Cardiac muscle cell (in vitro differentiated cells and primary cell): ENCODE results near the gene MRGPRF. TPM values are rescaled to one million over a fixed set of nuclear protein-coding genes. Genes with fewer than 3 reads are reported as not detected.
"Not testable (repeated sequence)": the region's sequence is repeated elsewhere in the genome, so short reads cannot be mapped to it uniquely, and the experiment has no call there.

Experiments
- DNase-seq, 2 donors: peaks; one replicate each; pipeline versions ENCODE4 v3.0.0 to v3.0.0-alpha.2; 2010 to 2017; ENCODE audit warnings: low read depth in 1 of 2, low spot score in 1 of 2
- H3K27ac ChIP-seq: fragments of 200-600 bp; sonication (generic); 2 replicates; pipeline ENCODE4 v1.5.1; 2016
- H3K27me3 ChIP-seq: fragments of 200-600 bp; sonication (generic); 2 replicates; pipeline ENCODE4 v1.6.0; 2016; ENCODE audit warnings: control low read depth
- H3K36me3 ChIP-seq: fragments of 200-600 bp; sonication (generic); 2 replicates; pipeline ENCODE4 v1.5.1; 2016; ENCODE audit warnings: control low read depth
- H3K4me1 ChIP-seq: fragments of 200-600 bp; sonication (generic); 2 replicates; pipeline ENCODE4 v1.8.1; 2017; ENCODE audit warnings: low read depth, mild to moderate bottlenecking, mixed run types
- H3K4me3 ChIP-seq: fragments of 200-600 bp; sonication (generic); 2 replicates; pipeline ENCODE4 v1.5.1; 2016; ENCODE audit warnings: mild to moderate bottlenecking
- H3K9me3 ChIP-seq: fragments of 200-600 bp; sonication (generic); 2 replicates; pipeline ENCODE4 v1.5.1; 2017; ENCODE audit warnings: low read depth, mild to moderate bottlenecking, control low read depth
- CTCF ChIP-seq: IDR thresholded peaks from 2 replicates; pipeline ENCODE4 v1.5.1; 2012; ENCODE audit warnings: low read depth, mild to moderate bottlenecking, low read length
- polyA plus RNA-seq: library from polyadenylated mRNA; unstranded; fragments of >200 nt; fragmentation: Nextera tagmentation; extraction: Ambion mirVana; gene quantifications from 2 replicates; pipeline ENCODE4 v1.2.1, GENCODE V29; 2016
- total RNA-seq: library from RNA; depleted of rRNA; stranded (reverse); fragments of >200 nt; gene quantifications from 2 replicates; pipeline ENCODE4 v1.2.3, GENCODE V29; 2016

MRGPRF gene
- total and polyA plus RNA-seq, 2 experiments from 2014 or later, result 9.3 to 13.8 TPM

- H3K36me3 ChIP-seq, result no peaks in the 10 kb centered on the region
- peaks cover under 1% of the 10 kb centered on the region for H3K4me1 ChIP-seq
- no peak overlapping the region for H3K4me3 ChIP-seq
- no peak overlapping the region for H3K27ac ChIP-seq
- no peak for TF ChIP-seq CTCF
- H3K27me3 ChIP-seq, result no peaks in the 10 kb centered on the region
- no peaks in the 10 kb centered on the region for H3K9me3 ChIP-seq
- no peak for DNase-seq
Measured at GRCh38 chr11:68978626-68978930, 34.5 kb downstream of the MRGPRF start.

GRCh38 chr11:68977781-68978625, 35.0 kb downstream of the MRGPRF start:
- TF ChIP-seq CTCF, result no peak
- H3K9me3 ChIP-seq, result no peaks in the 10 kb centered on the region
- no peak overlapping the region for H3K4me3 ChIP-seq
- H3K36me3 ChIP-seq, result no peaks in the 10 kb centered on the region
- no peak overlapping the region for H3K27ac ChIP-seq
- no peaks in the 10 kb centered on the region for H3K27me3 ChIP-seq
- H3K4me1 ChIP-seq, result peaks cover 4% of the 10 kb centered on the region
- DNase-seq, result no peak

GRCh38 chr11:68976563-68976962, 36.5 kb downstream of the MRGPRF start:
- Histone ChIP-seq H3K36me3 (no peaks in the 10 kb centered on the region), H3K4me1 (peaks cover 4% of the 10 kb centered on the region), H3K4me3 (no peak overlapping the region), H3K27me3 (no peaks in the 10 kb centered on the region), H3K27ac (no peak overlapping the region), H3K9me3 (no peaks in the 10 kb centered on the region)
- no peak for DNase-seq
- TF ChIP-seq CTCF, result no peak

- peaks cover 4% of the 10 kb centered on the region for H3K4me1 ChIP-seq
- H3K4me3 ChIP-seq, result no peak overlapping the region
- no peak for DNase-seq
- no peaks in the 10 kb centered on the region for H3K9me3 ChIP-seq
- no peaks in the 10 kb centered on the region for H3K36me3 ChIP-seq
- no peak overlapping the region for H3K27ac ChIP-seq
- no peak for TF ChIP-seq CTCF
- H3K27me3 ChIP-seq, result no peaks in the 10 kb centered on the region
Measured at GRCh38 chr11:68976095-68976494, 37.0 kb downstream of the MRGPRF start.

- Histone ChIP-seq H3K27me3 (no peaks in the 10 kb centered on the region), H3K9me3 (no peaks in the 10 kb centered on the region), H3K27ac (no peak overlapping the region), H3K4me1 (peaks cover 4% of the 10 kb centered on the region), H3K36me3 (no peaks in the 10 kb centered on the region), H3K4me3 (no peak overlapping the region)
- TF ChIP-seq CTCF, result no peak
- no peak for DNase-seq
Measured at GRCh38 chr11:68974421-68975194, 38.4 kb downstream of the MRGPRF start.

GRCh38 chr11:68973706-68974105, 39.3 kb downstream of the MRGPRF start:
- not testable (repeated sequence) for H3K27ac ChIP-seq, H3K4me1 ChIP-seq, H3K27me3 ChIP-seq, H3K36me3 ChIP-seq, H3K9me3 ChIP-seq, DNase-seq, H3K4me3 ChIP-seq
